ENCODE data around the gene ELMO1. TPM values are rescaled to one million over a fixed set of nuclear protein-coding genes. Genes with fewer than 3 reads are reported as not detected.

The ELMO1 gene
- total RNA-seq, 4 donors from 2014 or later: 24.6 to 120 (median 71.9) TPM

GRCh38 chr7:37006764-37007163 is 441.9 kb downstream of the ELMO1 start:
- H3K27me3 ChIP-seq: no peaks in the 10 kb centered on the region
- 95 to 97% methylated on average over 2 of the region's 2 CpGs for WGBS, 2 donors (ENCODE audit: low coverage in 1 of 2)

GRCh38 chr7:37000511-37000910 is 448.2 kb downstream of the ELMO1 start:
- WGBS, 2 donors (ENCODE audit: low coverage in 1 of 2): 93 to 100% methylated on average over 2 to 5 of the region's 5 CpGs
- intact Hi-C loops (cut with DNase I; ENCODE audit: low total_unique reads): no loop called here
- no peak for DNase-seq
- no peak for TF ChIP-seq EP300 (IDR thresholded peaks at IDR 0.05; ENCODE audit: low read depth)
- TF ChIP-seq POLR2AphosphoS5 (IDR thresholded peaks at IDR 0.05): no peak
- no peak for TF ChIP-seq POLR2A (IDR thresholded peaks at IDR 0.05)
- TF ChIP-seq CTCF (IDR thresholded peaks at IDR 0.05): no peak
- Histone ChIP-seq H3K9me3 (no peaks in the 10 kb centered on the region), H3K4me1 (no peaks in the 10 kb centered on the region), H3K27me3 (no peaks in the 10 kb centered on the region), H3K36me3 (no peaks in the 10 kb centered on the region), H3K4me3 (no peak overlapping the region), H3K27ac (no peak overlapping the region)
- in situ Hi-C loops (cut with MboI; ENCODE audit: low pct_ligation_motif_present in 1 of 4, low pct_unique_long_range_greater_than_20kb in 1 of 4, low sequenced_read_pairs in 3 of 4): no loop called here

More at GRCh38 chr7:37006764-37007163, 441.9 kb downstream of the ELMO1 start:
- no peak for DNase-seq
- Histone ChIP-seq H3K27ac (no peak overlapping the region), H3K4me3 (no peak overlapping the region), H3K36me3 (no peaks in the 10 kb centered on the region), H3K9me3 (no peaks in the 10 kb centered on the region), H3K4me1 (no peaks in the 10 kb centered on the region)
- in situ Hi-C loops (cut with MboI; ENCODE audit: low pct_ligation_motif_present in 1 of 4, low pct_unique_long_range_greater_than_20kb in 1 of 4, low sequenced_read_pairs in 3 of 4) (no loop called here), intact Hi-C loops (cut with DNase I; ENCODE audit: low total_unique reads) (no loop called here)
- no peak for TF ChIP-seq CTCF (IDR thresholded peaks at IDR 0.05)
- no peak for TF ChIP-seq POLR2AphosphoS5 (IDR thresholded peaks at IDR 0.05)
- no peak for TF ChIP-seq EP300 (IDR thresholded peaks at IDR 0.05; ENCODE audit: low read depth)
- no peak for TF ChIP-seq POLR2A (IDR thresholded peaks at IDR 0.05)

- no peaks in the 10 kb centered on the region for H3K4me1 ChIP-seq
- no peak for TF ChIP-seq POLR2A (IDR thresholded peaks at IDR 0.05)
- no peak for TF ChIP-seq EP300 (IDR thresholded peaks at IDR 0.05; ENCODE audit: low read depth)
- TF ChIP-seq POLR2AphosphoS5 (IDR thresholded peaks at IDR 0.05): no peak
- TF ChIP-seq CTCF (IDR thresholded peaks at IDR 0.05): no peak
- WGBS, 2 donors (ENCODE audit: low coverage in 1 of 2): 71 to 83% methylated on average over 5 to 9 of the region's 9 CpGs
- intact Hi-C loops (cut with DNase I; ENCODE audit: low total_unique reads) (no loop called here), in situ Hi-C loops (cut with MboI; ENCODE audit: low pct_ligation_motif_present in 1 of 4, low pct_unique_long_range_greater_than_20kb in 1 of 4, low sequenced_read_pairs in 3 of 4) (no loop called here)
- H3K9me3 ChIP-seq: no peaks in the 10 kb centered on the region
- no peak overlapping the region for H3K4me3 ChIP-seq
- H3K27ac ChIP-seq: no peak overlapping the region
- H3K27me3 ChIP-seq: no peaks in the 10 kb centered on the region
- DNase-seq: no peak
- H3K36me3 ChIP-seq: no peaks in the 10 kb centered on the region
These were observed 448.8 kb downstream of the ELMO1 start for GRCh38 chr7:36999626-37000485.

GRCh38 chr7:36995776-36996175 is 452.9 kb downstream of the ELMO1 start:
- DNase-seq: no peak
- in situ Hi-C loops (cut with MboI; ENCODE audit: low pct_ligation_motif_present in 1 of 4, low pct_unique_long_range_greater_than_20kb in 1 of 4, low sequenced_read_pairs in 3 of 4): no loop called here
- Histone ChIP-seq H3K27me3 (no peaks in the 10 kb centered on the region), H3K27ac (no peak overlapping the region), H3K9me3 (no peaks in the 10 kb centered on the region), H3K4me1 (no peaks in the 10 kb centered on the region), H3K36me3 (no peaks in the 10 kb centered on the region), H3K4me3 (no peak overlapping the region)
- 82 to 90% methylated on average over 2 of the region's 2 CpGs for WGBS, 2 donors (ENCODE audit: low coverage in 1 of 2)
- intact Hi-C loops (cut with DNase I; ENCODE audit: low total_unique reads): no loop called here
- no peak for TF ChIP-seq POLR2AphosphoS5 (IDR thresholded peaks at IDR 0.05)
- TF ChIP-seq CTCF (IDR thresholded peaks at IDR 0.05): no peak
- TF ChIP-seq POLR2A (IDR thresholded peaks at IDR 0.05): no peak
- TF ChIP-seq EP300 (IDR thresholded peaks at IDR 0.05; ENCODE audit: low read depth): no peak

Data from transverse colon (tissue), 4 donors.